ENCODE results near the gene KIF4A. TPM values are rescaled to one million over a fixed set of nuclear protein-coding genes. Genes with fewer than 3 reads are reported as not detected.
"Not testable (repeated sequence)": the region's sequence is repeated elsewhere in the genome, so short reads cannot be mapped to it uniquely, and the experiment has no call there.

Gene KIF4A
- total RNA-seq, 6 experiments from 2014 or later = 10.7 to 30.2 (median 25.8) TPM

GRCh38 chrX:70346418-70347070 lies 56.6 kb downstream of the KIF4A start:
- TF ChIP-seq CTCF (IDR thresholded peaks at IDR 0.05) = no peak
- Mint-ChIP-seq H3K36me3 (ENCODE audit: low read depth) (peaks cover 12% of the 10 kb centered on the region; the same call in 1 of the 2 replicates), H3K9me3 (no peaks in the 10 kb centered on the region), H3K4me3 (no peak overlapping the region), H3K27me3 (ENCODE audit: insufficient read depth) (no peaks in the 10 kb centered on the region), H3K27ac (no peak overlapping the region), H3K4me1 (ENCODE audit: low read depth) (no peaks in the 10 kb centered on the region)
- DNase-seq = no peak

- H3K27me3 Mint-ChIP-seq (ENCODE audit: insufficient read depth); H3K4me3 Mint-ChIP-seq; H3K27ac Mint-ChIP-seq; DNase-seq; H3K4me1 Mint-ChIP-seq (ENCODE audit: low read depth); H3K9me3 Mint-ChIP-seq: not testable (repeated sequence)
- H3K36me3 Mint-ChIP-seq (ENCODE audit: low read depth) = peaks cover 19% of the 10 kb centered on the region
These were observed 58.9 kb downstream of the KIF4A start for GRCh38 chrX:70348825-70349224.

- not testable (repeated sequence) for H3K4me3 Mint-ChIP-seq; H3K9me3 Mint-ChIP-seq; H3K27ac Mint-ChIP-seq; H3K27me3 Mint-ChIP-seq (ENCODE audit: insufficient read depth); H3K4me1 Mint-ChIP-seq (ENCODE audit: low read depth); DNase-seq
- H3K36me3 Mint-ChIP-seq (ENCODE audit: low read depth) = peaks cover 19% of the 10 kb centered on the region
These were observed 59.6 kb downstream of the KIF4A start for GRCh38 chrX:70349367-70350125.

DNA sequence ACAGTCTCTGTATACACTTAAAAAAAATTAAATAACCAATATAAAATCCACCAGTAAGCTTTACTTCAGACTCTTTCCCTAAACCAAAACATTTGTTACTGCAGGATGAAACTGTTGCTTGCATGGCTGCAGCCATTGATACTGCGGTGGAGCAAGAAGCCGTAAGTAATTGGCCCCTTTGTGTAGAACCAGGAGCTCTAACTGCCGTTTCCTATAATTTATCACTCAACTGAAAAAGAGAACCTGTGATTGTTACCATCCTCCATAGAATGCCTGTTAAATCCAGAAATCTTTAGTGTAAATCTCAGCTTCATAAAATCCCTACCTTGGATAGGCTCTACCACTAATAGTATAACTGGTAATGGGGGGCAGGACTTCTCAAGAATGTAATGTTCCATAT lies 62.6 kb downstream of the KIF4A start:
- no peak overlapping the region for H3K27ac Mint-ChIP-seq
- no peak for TF ChIP-seq CTCF (IDR thresholded peaks at IDR 0.05)
- DNase-seq = no peak
- no peaks in the 10 kb centered on the region; the same call in 1 of the 2 replicates for H3K27me3 Mint-ChIP-seq (ENCODE audit: insufficient read depth)
- no peaks in the 10 kb centered on the region for H3K4me1 Mint-ChIP-seq (ENCODE audit: low read depth)
- no peak overlapping the region for H3K4me3 Mint-ChIP-seq
- no peaks in the 10 kb centered on the region for H3K9me3 Mint-ChIP-seq
- peaks cover 12% of the 10 kb centered on the region for H3K36me3 Mint-ChIP-seq (ENCODE audit: low read depth)

DNA sequence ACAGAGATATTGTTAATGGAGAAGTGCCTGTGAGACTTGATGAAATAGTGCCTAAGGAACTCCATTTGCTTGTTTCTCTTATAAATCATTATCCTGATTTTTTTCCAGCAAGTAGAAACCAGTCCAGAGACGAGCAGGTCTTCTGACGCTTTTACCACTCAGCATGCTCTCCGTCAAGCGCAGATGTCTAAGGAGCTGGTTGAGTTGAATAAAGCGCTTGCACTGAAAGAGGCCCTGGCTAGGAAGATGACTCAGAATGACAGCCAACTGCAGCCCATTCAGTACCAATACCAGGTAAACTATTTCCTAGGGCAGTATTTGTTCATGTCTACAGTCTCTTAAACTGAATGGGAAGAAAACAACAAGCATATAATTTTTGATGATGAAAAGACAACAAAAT lies 63.6 kb downstream of the KIF4A start:
- Mint-ChIP-seq H3K27ac (no peak overlapping the region), H3K4me1 (ENCODE audit: low read depth) (no peaks in the 10 kb centered on the region), H3K27me3 (ENCODE audit: insufficient read depth) (no peaks in the 10 kb centered on the region; the same call in 1 of the 2 replicates), H3K9me3 (no peaks in the 10 kb centered on the region), H3K36me3 (ENCODE audit: low read depth) (peaks cover 12% of the 10 kb centered on the region), H3K4me3 (no peak overlapping the region)
- DNase-seq = no peak
- no peak for TF ChIP-seq CTCF (IDR thresholded peaks at IDR 0.05)

DNA sequence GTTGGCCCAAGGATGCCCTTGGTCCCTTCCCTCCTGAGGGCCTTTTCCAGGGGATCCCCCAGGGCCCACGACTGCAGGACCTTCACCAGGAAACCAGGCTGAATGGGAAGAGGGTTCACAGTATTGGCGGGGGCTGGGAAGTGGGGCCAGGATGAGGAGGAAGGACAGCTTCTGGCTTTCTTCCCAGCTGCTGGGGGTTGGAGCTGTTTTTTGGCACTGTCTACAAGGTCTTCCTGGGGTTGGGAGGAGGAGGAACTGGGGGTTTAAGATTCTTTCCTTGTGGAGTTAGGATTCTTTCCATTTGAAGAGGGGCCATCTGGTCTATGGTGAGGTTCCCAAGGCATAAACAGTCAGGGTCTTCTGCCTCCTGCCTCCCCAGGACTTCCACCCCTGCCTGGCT lies 64.8 kb downstream of the KIF4A start:
- Mint-ChIP-seq H3K4me1 (ENCODE audit: low read depth) (no peaks in the 10 kb centered on the region), H3K27ac (no peak overlapping the region), H3K4me3 (no peak overlapping the region), H3K27me3 (ENCODE audit: insufficient read depth) (no peaks in the 10 kb centered on the region; the same call in 1 of the 2 replicates), H3K36me3 (ENCODE audit: low read depth) (peaks cover 14% of the 10 kb centered on the region), H3K9me3 (no peaks in the 10 kb centered on the region)
- TF ChIP-seq CTCF (IDR thresholded peaks at IDR 0.05) = no peak
- DNase-seq = no peak
